ENCODE data around the gene BCL7C.
"Not testable (repeated sequence)": the region's sequence is repeated elsewhere in the genome, so short reads cannot be mapped to it uniquely, and the experiment has no call there.

BCL7C gene

GRCh38 chr16:30860729-30861128 lies 33.1 kb downstream of the BCL7C start:
- not testable (repeated sequence) for DNase-seq

- no peak for DNase-seq
Measured at GRCh38 chr16:30858829-30859423, 35.0 kb downstream of the BCL7C start.

GRCh38 chr16:30858111-30858495 lies 35.8 kb downstream of the BCL7C start:
- DNase-seq = no peak

- DNase-seq = no peak
Measured at GRCh38 chr16:30853758-30854157, 40.1 kb downstream of the BCL7C start.

GRCh38 chr16:30850246-30850645 lies 43.6 kb downstream of the BCL7C start:
- DNase-seq = no peak

GRCh38 chr16:30846649-30847402 lies 47.1 kb downstream of the BCL7C start:
- DNase-seq = no peak

GRCh38 chr16:30844671-30845449 lies 49.0 kb downstream of the BCL7C start:
- peak; percentile 83 for DNase-seq

GRCh38 chr16:30844346-30844670 lies 49.6 kb downstream of the BCL7C start:
- no peak for DNase-seq

GRCh38 chr16:30843501-30843900 lies 50.4 kb downstream of the BCL7C start:
- DNase-seq = no peak

GRCh38 chr16:30842971-30843370 lies 50.9 kb downstream of the BCL7C start:
- no peak for DNase-seq

GRCh38 chr16:30841332-30841731 lies 52.5 kb downstream of the BCL7C start:
- no peak for DNase-seq

GRCh38 chr16:30840611-30841010 lies 53.3 kb downstream of the BCL7C start:
- DNase-seq = no peak

- no peak for DNase-seq
Measured at GRCh38 chr16:30839523-30840227, 54.2 kb downstream of the BCL7C start.

GRCh38 chr16:30838876-30839471 lies 54.9 kb downstream of the BCL7C start:
- no peak for DNase-seq

- DNase-seq = no peak
Measured at GRCh38 chr16:30837904-30838303, 56.0 kb downstream of the BCL7C start.

All from stimulated activated CD8-positive, alpha-beta memory T cell treated with anti-CD3 and anti-CD28 coated beads, Interleukin-4, amount 100 ng/mL, for 48 hours (primary cell).